GM19455 (cell line): ENCODE data around the gene SWI5.

Experiments
- ATAC-seq: cut with Tn5 transposase; IDR thresholded peaks from one replicate; pipeline ENCODE4 v1.9.1; 2021; ENCODE audit not compliant: unreplicated experiment

SWI5 gene

DNA sequence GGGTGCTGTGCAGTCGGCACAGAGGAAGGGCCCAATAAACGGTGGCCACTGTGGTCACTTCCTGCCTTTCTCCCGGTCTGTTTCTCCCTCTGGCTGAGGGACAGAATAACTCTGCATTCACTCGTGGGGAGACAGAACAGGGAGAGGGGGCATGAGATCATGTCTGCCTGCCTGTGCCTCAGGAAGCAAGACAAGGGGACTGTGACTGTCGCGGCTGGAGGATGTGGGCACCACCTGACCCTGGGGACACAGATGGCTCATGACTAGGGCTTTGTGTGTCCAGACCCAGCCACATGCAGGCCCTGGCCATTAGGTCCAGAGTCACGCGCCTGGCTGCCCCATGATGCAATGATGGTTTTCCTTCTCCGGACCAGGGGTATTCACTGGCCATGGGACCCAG is 40.3 kb downstream of the SWI5 start:
- no peak for ATAC-seq

DNA sequence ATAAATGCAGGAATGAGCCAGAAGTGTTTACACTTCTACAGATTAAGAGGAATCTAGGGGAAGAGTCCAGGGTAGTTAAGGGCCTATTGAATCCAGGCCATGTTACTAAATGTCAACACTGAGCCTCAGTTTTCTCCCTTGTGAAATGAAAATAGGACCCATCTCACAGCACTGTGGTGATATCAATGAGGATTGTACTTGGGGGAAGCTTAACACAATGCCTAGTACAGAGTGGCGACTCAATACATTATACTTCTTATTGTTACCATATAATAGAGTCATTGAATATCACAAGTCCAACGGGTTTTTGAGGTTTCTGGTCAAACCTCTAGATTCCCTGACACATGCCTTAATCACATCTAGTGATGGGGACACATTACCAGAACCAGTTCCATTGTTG is 41.6 kb downstream of the SWI5 start:
- no peak for ATAC-seq

GRCh38 chr9:128321343-128321742 is 45.3 kb downstream of the SWI5 start:
- no peak for ATAC-seq

DNA sequence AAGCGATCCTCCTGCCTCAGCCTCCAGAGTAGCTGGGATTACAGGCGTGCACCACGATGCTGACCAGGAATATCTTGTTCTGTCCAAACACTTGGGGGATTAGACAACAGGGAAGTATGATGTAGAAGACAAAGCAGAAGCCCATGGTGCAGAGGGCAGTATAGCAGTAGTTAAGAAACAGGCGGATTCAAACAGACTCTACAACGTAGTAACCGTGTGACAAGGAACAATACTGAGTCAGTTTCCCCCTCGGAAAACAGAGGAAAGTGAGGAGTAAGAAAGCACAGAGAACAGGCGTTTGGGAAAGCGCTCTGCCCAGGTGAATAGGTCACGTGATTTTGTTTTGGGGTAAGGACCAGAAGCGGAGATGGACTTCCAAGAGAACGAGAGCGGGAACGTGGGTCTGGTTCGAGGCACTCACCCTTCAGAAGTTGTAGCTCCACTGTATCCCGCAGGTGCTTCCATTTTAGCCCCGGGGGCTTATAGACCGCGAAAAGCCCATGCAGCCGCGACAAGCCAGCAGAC is 45.9 kb downstream of the SWI5 start:
- peak; percentile 11 for ATAC-seq

DNA sequence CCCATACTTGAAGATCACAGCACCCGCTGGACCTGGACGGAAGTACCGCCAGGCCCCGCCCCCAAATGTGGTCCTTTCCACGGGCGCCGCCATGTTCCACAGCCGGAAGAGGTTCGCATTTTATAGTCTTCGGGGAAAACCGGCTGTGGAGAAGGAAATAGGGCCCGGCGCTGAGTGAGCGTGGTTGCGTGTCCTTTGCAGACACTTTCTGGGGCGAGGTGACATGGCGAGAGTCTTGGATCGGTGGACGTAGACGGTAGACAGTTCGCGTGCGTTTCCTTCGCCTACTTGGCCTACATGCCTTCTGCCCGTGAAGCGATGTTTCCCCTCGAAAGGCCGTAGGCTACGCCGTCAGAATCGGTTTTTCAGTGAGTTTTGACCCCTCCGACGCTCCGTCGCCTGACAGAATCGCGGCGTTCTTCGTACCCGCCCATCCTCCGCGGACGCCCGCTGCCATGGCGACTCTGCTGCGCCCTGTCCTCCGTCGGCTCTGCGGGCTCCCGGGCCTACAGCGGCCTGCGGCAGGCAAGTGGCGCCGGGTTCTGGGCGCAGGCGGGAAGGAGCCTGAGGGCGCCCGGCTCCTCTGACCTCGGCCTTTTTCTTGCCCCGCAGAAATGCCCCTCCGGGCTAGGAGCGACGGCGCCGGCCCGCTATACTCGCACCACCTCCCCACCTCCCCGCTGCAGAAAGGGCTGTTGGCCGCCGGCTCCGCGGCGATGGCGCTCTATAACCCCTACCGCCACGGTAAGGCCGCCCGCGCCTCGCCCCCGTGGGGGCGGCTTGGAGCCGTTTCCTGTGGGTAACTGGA is 46.5 kb downstream of the SWI5 start, which contains the start of the genes COQ4 and TRUB2:
TSS of gene COQ4 (plus strand) at position 436 of the 808 bp plus-strand sequence. CDS start at position 456, 20 bp downstream.
TSS of gene TRUB2 (minus strand) at position 44 of the 808 bp plus-strand sequence. CDS start at position 5, 39 bp downstream.
- peak; percentile 82 for ATAC-seq

DNA sequence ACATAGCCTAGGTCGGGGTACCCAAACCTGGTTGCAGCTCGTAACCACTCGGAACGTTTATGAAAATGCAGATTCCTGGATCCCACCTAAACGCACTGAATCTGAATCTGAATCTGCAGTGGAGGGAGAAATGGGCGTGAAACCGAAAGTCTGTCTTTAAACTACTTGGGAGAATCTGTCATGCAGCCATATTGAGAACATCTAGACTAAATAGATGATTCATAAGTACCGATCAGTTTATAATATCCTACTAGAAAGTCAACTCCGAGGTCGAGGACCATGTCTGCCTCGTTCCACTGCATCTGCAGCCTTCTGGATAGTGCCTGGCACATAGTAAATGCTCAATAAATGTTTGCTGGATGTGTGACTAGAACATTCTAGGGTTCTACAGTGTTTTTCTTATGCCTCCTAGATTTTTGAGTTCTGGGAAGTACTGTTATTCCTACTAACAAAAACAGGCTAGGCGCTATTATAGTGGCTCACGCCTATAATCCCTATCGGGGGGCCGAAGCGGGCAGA is 47.2 kb downstream of the SWI5 start:
- ATAC-seq = no peak

DNA sequence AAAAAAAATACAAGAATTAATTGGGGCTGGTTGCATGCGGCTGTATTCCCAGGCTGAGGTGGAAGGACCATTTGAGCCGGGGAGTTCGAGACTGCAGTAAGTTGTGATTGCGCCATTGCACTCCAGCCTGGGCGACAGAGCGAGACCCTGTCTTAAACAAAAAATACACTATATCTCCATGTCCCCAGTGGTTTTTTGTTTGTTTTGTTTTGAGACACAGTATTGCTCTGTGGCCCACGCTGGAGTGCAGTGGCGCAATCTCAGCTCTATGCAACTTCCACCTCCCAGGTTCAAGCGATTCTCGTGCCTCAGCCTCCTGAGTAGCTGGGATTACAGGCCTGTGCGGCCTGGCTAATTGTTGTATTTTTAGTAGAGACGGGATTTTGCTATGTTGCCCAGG is 47.7 kb downstream of the SWI5 start:
- no peak for ATAC-seq

GRCh38 chr9:128324401-128324800 is 48.3 kb downstream of the SWI5 start:
- ATAC-seq = no peak

DNA sequence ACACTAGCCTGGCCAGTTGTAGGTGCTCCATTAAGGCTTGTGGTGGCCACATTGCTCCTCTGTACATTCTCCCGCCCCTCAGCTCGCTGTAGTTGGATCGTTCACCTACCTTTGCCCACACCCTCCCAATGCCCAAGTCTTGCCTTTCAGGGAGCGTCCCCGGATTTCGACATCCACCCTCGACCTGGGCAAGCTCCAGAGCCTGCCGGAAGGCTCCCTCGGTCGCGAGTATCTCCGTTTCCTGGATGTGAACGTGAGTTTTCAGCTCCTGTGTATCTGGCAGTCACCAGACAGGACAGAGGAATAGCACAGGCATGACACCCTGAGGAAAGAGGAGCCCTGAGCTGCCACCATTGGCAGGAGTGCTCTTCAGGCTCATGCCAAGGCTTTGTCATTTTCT is 49.6 kb downstream of the SWI5 start:
- no peak for ATAC-seq

DNA sequence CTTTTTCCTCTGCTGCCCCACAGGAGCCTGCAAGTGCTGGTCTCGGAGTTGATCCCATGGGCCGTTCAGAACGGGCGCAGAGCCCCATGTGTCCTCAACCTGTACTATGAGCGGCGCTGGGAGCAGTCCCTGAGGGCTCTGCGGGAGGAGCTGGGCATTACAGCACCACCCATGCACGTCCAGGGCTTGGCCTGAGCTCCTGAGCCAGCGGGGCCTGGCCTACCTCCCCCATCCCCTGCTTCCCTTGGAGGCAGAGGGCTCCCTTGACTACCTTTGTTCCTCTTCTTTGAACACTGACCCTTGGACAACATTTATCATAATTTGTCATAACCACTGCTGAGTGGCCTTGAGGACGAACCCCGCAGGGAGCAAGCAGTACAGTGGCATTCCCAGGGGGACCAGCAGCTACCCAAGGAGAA is 57.4 kb downstream of the SWI5 start:
- ATAC-seq = no peak

DNA sequence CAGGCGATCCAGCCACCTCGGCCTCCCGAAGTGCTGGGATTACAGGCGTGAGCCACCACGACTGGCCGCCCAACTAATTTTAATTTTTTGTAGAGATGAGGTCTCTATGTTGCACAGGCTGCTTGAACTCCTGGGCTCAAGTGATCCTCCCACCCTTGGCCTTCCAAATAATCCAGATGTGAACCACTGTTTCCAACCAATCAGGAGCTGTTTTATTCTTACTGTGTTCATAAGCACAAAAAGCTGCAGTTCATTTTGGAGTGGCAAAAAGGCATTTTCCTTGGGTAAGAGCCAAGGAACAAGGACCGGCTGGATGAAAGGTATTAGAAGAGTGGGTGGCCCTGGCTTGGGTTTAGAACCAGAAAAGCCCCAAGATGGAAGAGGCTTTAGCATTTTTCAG is 59.1 kb downstream of the SWI5 start:
- ATAC-seq = no peak

GRCh38 chr9:128335914-128336313 is 59.8 kb downstream of the SWI5 start:
- no peak for ATAC-seq

DNA sequence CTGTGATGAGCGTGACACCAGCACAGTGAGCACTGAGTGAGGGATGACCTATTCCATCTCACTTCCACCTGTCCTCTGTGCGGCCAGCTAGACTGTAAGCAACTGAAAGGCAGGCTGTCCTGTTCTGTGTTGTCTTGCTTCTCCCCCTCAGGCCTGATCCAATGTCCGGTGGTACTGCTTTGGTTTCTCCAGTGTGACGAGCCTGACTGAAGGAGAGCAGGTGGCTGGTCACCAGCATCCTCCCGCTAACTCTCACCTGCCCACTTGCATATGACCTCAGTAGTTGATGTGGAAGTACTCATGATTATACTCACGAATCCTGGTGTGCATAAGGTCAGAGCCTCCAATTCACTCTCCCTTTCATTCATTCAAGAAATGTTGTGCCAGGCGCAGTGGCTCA is 61.9 kb downstream of the SWI5 start:
- ATAC-seq = no peak
